NCI-H187 treated with DMSO at 0.1 percent for 48 hours (cell line): ENCODE measurements around the gene OLFM2.
"Not testable (repeated sequence)": the region's sequence is repeated elsewhere in the genome, so short reads cannot be mapped to it uniquely, and the experiment has no call there.

Source experiments
- DNase-seq: peaks from one replicate; lab custom pipeline; 2025; lab: John Stamatoyannopoulos, UW

The OLFM2 gene

DNA sequence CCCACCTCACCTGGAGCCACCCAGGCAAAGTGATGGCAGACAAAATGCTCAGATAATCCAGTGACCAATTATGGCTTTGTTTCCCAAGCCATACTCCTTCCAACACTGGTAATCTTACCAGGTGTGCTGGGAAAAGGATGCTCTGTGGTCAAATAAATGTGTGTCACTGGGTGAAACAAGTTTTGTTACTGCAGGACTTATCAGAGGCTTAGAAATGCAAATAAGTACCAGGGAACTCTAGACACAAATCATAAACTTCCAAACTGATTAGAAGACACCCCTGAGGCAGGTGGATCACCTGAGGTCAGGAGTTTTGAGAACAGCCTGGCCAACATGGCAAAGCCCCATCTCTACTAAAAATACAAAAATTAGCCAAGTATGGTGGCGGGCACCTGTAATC, 74.8 kb downstream of the OLFM2 start:
- DNase-seq = no peak

DNA sequence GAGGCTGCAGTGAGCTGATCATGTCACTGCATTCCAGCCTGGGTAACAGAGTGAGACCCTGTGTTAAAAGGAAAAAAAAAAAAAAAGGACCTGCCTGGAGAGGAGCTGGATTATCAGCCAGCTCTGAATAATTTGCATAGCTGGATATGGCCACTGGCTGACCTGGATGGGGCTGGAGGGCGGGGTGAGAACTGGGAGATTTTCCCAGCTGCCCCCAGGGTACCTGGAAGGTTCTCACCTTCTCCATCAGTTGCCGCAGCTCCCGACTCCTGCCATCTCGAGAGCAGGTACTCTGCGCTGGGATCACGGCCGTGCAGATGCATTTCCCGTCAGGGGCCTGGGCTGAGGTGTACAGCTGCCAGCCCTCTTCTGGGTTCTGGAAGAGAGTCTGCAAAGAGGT, 75.9 kb downstream of the OLFM2 start:
- no peak for DNase-seq

DNA sequence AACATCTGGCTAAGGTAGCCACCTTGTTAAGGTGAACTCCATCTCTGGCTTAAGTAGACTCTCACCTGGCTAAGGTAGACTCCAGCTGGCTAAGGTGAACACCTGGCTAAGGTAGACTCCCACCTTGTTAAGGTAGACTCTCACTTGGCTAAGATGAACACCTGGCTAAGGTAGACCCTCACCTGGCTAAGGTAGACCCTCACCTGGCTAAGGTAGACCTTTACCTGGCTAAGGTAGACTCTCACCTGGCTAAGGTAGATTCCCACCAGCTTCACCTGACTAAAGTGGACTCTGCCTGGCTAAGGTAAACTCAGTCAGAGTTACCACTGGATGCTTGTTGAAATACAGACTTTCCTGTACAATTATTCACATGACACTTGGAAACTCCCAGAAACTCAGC, 77.5 kb downstream of the OLFM2 start:
- DNase-seq = no peak

DNA sequence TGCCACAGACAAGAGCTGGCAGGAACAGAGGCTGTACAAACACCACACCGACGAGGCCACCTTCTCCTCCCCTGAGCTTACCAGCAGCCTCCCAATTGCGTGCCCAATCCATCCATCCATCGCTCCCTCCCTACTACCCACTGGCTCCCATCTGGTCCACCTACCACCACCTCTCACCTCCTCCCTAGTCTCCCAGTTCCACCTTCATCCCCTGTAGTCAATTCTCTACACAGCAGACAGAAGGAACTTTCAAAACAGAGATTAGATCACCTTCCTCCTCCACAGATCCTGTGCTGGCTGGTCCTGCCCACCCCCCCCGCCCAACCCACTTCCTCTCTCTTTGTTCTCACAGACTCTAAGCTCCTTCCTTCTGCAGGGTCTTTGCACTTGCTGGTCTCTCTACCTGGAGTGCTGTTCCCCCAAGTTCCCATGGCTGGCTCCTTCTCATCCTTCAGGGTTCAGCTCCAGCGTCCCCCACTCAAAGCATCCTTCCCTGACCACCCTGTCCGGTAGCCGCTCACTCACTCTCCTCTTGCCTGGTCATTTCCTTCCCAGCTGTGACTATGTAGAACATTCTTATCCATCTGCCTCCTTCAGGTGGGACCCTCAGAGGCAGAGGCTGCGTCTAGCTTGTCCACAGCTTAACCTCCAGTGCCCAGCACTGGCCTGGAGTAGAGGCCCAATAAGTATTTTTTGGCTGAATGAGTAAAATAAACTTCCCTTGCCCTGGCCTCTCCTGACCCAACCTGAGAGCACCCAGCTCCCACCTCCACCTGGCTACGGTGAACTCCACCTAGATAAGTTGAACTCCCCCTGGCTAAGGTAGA, 78.2 kb downstream of the OLFM2 start:
- no peak for DNase-seq

DNA sequence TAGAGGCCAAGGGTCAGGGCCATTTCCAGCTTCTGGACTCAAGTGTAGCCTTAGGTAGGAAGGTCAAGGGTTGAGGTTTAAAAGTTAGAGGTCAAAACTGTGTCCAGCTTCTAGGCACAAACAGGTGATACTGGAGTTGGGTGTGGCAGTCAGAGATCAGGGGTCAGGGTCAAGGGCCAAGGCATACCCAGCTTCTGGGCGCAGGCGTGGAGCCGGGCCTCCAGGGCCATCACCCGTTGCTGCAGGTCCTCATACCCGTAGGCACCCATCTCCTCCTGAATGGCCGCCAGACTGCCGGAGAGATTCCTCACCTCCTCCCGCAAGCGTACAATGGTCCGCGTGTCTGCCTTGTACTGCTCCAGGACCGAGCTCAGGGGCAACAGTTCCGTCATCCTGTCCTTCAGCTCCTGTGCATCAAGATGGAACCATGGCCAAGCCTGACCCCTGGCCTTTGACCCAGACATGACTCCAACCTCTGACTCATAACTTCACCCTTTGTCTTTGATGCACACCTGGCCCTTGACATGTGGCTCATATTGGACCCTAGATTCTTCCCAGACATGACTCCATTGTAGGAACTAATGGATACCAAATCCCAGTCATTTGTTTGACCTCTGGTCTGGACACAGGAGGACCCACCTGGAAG, 79.1 kb downstream of the OLFM2 start:
- no peak for DNase-seq

DNA sequence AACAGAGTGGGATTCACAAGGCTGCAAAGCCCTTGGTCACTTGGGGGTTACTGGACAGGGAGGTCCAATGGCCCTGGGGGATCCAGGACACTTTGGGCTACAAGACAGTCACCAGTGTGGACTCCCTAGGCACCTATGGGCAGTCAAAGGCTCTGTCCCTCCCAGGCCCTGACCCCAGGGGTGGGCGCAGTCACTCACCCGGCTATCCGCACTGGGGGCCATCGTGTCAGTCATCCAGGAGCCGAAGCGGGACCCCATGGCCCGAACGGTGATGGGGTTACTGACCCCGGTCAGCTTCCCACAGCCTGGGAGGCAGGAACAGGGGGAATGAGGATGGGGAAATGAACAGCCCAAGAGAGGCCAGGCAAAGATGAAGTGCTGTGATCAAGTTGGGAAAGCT, 79.7 kb downstream of the OLFM2 start:
- no peak for DNase-seq

DNA sequence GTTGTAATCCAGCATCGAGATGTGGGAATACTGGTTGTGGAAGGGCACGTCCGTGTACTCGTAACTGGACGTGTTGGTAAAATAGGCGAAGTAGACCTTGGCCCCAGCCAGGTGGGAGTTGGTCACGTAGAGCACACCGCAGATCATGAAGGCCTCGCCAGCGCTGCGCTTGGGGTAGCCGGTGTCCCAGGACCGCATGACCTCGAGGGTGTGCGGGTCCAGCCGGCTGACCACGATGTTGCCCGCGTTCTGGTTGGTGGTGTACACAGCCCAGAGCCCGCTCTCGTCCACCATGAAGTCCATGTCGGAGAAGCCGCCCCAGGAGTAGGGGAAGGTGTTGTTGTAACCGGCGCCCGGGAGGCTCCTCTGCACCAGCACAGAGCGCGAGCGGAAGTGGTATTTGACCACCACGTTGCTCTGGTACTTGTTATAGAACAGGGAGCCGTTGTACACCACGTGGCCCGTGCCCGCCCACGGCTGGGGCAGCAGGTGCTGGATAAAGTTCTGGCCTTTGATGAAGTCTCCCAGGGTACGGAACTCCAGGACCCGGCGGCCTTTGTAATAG, 82.0 kb downstream of the OLFM2 start:
- DNase-seq = no peak

DNA sequence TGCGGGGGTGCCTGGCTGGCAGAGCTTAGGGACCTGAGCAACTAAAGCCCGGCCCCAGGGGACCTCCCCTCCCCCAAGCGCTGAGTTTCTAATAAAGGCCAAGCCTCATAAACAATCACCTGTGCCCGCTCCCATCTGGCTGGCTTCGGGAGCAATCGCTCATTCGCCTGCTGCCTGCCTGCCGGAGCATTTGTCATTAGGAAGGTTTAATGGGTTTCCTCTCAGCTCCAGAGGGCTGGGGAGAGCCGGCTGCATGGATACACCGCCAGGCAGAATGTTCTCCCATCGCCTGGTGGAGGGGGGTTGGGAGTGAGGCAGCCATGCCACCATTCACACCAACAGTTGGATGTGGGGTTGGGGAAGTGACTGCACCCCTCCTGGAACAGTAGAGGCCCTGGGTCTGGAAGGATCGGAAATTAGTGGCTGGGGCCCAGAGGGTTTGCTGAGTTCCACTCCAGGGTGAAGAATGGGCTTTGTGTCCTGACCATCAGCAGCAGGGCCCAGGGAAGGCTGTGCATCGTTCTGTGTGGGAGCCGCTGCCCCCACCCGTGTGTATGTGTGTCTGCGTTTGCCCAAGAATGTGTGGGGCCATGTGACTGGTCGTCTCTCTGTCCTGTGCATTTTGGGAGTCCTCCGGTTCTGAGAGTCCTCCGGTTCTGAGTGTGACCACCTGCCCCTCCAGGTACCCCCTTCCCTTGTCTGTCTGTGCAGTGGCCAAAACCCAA, 85.9 kb downstream of the OLFM2 start:
- DNase-seq = no peak

DNA sequence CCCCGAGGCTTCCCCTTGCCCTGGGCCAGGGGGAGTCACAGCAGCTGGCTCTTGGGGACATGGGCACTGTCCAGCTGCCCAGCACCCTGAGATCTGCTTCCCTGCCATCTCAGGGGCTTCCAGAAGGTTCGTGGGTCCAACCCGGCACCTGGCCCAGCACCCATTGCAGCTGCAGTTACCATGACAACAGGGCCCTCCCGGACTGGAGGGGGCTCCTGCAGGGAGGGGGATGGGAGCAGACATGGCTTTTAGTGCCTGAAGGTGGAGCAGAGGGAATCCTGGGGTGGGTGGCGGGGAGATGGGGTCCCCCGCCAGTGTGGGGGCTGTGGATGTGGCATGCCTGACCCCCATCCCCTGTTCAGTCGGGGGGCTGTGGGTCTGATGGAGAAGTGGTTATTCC, 86.5 kb downstream of the OLFM2 start:
- no peak for DNase-seq

DNA sequence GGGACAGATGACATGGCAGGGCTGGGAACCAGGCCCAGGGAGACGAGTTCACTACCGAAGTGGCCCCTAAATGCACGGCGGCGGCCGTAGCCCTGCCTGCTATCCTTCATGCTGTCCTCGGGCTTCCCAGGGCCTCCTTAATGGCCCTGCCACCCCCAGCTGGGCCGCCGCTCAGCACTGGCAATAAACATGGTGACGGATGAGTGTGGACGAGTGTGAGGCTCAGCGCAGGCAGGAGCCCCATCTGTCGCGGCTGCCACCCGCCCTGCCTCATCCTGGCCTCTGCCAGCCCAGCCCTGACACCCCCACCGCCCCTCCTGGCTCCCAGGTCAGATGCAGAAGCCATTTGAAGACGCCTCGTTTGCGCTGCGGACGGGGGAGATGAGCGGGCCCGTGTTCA, 87.6 kb downstream of the OLFM2 start:
- DNase-seq = no peak

DNA sequence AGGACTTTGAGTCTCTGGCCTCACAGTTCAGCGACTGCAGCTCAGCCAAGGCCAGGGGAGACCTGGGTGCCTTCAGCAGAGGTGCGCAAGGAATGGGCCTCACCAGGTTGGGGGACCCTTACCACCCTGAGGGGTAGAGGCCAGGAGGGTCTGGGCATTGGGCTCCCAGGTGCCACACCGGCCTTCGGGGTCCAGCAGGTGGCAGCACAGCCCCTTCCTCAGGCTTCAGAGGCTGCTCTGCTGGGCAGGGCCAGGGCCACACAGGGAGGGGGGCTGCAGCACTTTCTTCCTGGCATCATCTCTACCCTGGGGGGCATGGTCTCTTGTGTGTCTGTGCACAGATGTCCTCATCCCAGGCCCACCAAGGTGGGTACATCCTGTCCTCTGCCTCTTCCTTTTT, 88.3 kb downstream of the OLFM2 start:
- no peak for DNase-seq

DNA sequence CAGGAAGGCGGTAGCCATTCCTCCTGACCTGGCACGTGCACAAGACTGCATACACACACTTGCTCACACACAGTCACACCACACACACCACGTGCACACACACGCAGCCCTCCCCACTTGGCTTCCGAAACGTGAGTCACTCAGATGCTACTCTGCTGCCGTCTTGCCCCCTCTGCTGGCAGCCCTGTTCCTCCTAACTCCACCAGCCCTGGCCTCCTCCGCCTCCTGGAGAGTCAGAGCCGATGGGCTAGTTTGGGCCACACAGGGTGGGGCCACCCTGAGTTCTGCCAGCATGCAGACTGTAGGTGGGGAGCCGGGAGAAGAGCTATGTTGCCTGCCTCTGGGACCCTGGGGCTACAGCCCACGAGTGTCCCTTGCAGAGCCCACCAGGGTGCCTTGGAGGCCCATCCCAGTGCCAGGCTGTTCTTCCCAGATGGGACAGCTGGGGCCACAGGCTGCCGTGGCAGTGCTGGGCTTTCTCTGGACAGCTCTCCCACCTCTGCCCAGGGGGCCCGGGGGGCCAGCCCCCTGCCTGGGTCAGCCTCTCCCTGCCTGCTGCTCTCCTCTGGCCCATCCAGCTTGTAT, 89.1 kb downstream of the OLFM2 start:
- no peak for DNase-seq

DNA sequence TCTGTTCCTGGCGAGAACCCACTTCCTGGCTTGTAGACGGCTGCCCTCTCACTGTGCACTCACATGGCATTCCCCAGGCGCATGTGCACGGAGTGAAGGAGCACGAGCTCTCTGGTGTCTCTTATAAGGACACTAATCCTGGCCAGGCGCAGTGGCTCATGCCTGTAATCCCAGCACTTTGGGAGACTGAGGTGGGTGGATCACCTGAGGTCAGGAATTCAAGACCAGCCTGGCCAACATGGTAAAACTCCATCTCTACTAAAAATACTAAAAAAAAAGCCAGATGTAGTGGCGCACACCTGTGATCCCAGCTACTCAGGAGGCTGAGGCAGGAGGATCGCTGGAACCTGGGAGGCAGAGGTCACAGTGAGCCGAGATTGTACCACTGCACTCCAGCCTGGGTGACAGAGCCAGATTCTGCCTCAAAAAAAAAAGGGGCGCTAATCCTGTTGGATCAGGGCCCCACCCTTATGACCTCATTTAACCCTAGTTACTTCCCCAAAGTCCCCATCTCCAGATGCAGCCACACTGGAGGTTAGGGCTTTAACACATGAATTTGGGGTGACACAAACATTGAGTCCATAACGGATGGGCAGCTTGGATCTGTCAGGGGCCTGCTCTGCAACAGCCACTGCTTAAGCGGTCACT, 92.6 kb downstream of the OLFM2 start:
- DNase-seq = not testable (repeated sequence)

DNA sequence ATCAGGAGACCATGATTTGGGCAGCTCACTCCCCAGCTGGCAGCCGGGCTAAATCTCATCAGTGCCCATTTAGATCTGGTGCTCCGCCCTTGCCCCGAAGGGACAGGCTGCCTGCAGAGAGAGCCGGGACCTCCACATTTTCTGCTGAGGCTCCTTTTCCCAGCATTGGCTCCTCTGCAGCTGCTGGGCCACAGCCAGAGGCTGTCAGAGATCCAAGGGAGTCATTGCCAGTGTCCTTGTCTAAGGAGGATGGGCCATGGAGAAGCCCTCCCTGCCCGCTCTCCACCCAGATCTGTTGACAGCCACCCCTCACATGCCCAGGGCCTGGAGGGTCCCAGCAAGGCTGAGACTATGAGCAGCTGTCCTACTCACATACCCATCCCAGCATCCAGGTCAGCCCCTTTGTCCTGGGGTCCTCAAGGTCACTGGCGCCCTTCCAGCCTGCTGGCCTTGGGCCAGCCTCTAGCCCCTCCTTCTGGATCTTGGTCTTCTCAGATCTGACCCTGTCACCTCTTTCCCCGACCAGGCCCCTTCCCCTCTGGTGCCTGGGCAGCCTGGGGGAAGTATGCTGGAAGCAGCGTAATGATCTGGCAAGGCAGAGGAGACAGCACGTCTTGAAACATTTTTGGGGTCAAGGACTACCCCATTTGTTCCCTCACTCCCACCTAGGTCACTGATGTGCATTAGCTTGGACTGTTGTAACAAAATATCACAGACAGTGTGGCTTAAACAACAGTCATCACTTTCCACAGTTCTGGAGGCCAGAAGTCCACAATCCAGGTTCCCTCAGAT, 93.3 kb downstream of the OLFM2 start:
- DNase-seq = no peak

DNA sequence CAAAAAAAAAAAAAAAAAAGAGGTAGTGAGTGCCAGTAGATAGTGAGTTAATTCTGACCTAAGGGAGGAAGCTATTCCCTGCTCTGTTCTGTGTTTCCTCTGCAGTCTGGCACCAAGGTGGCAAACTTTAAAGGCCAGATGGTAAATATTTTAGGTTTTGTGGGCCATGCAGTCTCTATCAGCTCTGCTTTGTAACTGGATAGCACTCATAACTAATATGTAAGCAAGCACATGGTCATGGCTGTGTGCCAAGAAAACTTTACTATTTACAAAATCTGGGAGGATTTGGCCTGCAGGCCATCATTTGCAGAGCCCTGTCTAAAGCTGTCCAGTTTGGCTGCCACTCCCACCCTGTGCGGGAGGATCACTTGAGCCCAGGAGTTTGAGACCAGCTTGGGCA, 96.9 kb downstream of the OLFM2 start:
- DNase-seq = no peak

DNA sequence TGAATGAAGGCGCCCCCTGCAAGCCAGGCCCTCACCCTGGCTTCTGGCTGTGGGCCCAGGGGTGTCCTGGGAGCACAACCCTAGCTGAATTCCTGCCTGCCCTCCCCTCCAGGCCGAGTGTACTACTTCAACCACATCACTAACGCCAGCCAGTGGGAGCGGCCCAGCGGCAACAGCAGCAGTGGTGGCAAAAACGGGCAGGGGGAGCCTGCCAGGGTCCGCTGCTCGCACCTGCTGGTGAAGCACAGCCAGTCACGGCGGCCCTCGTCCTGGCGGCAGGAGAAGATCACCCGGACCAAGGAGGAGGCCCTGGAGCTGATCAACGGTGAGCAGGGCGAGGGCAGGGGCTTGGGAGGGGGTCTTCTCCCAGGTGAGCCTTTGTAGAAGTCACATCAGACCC, 98.0 kb downstream of the OLFM2 start:
- DNase-seq = no peak

DNA sequence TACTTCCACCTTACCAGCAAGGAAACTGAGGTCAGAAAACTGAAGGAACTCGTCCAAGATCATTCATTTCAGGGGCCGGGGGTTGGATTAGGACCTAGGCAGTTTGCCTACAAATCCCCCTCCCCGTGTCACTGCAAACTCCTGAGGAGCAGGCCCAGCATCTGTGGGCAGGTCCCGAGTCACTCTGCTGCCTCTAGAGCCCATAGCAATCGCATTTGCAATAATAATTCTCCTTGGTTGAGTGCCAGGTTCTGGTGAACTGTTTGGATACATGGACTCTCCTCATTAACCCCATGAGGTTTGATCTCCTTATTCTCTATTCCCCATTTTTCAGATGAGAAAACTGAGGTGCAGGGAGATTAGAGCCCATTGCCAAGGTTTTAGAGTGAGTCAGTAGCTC, 100.3 kb downstream of the OLFM2 start:
- no peak for DNase-seq

DNA sequence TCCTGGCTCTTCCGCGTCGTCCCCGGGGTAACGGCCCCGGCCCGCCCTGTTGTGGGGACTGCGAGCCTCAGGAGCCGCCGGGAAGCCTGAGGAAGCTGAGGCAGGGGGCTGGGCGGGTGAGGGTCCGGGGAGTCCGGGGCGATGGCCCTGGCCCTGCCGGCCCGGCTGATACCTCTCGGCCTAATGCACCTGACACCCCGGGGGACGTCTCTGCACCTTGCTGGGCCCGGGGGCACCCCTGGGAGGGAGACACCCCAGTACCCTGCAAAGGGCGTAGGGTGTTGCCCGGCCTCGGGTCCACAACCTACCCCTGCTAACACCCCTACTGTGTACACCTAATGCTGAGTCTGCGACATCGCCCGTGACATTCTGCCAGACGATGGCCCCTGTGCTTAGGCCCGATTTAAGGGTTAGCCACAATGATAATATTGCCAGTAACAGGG, 100.8 kb downstream of the OLFM2 start:
- no peak for DNase-seq

DNA sequence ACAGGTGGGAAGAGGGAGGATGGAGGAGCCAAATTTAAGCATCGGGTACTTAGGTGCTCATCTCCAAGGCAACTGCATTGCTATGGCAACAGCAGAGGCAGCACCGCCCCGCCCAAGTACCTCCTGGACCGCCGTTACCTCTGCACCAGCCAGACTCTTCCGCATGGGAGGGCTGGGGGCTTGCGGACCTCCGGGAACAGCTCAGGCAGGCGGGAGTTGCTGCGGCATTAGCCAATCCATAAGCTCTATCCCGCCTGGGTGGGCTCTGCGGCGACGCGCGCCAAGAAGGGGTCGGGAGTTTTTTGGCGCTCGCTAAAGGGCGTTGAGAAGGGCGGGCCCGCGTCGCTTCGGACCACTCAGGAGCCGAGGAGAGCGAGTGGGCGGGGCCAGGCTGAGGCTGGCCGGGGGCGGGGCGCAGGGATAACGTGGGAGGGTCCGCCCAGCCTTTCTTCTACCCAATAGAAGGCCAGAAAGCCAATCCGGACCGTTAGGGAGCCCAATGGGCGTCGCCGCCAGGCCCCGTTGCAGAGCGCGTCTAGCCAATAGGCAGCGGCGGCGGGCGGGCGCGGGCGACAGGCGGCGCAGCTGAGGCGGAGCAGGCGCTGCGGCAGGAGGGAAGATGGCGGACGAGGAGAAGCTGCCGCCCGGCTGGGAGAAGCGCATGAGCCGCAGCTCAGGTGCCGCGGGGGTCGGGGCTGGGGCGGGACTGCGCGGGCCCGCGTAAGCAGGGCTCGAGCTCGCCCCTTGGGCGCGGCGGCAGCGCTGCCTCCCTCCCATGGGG, 101.4 kb downstream of the OLFM2 start, which contains the start of gene PIN1:
TSS of gene PIN1 (plus strand) at position 593 of the 781 bp plus-strand sequence. CDS start at position 620, 27 bp downstream.
- peak; percentile 71 for DNase-seq

DNA sequence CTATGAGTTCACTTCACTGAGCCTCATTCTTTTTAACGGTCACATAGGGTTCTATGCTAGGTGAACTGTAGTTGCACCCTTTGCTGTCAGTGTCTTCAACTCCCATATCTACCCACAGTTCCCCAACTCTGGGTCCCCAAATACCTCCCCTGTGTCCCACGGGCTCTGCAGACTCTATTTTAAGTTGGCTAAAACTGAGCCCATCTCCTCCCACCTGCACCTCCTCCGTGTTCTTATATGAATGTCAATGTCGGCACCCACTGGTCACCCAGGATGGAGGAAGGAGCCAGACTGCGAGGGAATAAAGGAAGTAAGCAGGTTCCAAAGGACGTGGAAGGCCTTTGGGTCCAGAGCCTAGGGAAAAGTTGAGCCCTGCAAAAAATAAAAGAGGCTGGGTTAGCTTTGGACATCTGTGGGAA, 102.0 kb downstream of the OLFM2 start:
- no peak for DNase-seq
